Measurements from ENCODE around the gene ARHGAP21.
A peak's percentile ranks its signal among the peaks of the same experiment; 100 is the strongest.

ARHGAP21 gene

DNA sequence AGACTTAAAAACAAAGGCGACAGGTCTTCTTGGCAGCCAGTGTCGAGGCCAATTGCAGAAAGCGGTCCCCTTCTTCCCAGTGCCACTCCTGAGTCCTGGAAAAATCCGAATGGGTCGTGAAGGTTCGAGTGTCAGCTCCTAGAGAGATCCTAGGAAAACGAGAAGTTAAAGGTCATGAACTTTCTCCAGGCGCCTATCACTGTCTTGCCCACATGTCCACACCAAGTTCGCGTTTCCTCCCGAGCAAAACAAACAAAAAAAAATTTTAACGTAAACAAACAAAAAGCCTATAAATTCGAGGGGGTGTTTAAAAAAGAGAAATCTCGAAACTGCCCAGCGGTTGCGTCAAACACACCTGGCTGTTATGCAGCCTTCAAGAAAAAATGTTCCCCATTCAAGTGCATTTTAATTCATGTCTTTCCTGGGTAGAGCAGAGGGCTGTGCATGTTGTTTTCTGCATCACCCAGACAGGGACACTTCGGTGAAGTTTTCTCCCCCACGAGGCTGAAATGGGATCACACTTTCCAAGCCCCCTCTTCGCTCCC lies 1.5 kb downstream of the ARHGAP21 start:
- DNase-seq = peak; percentile 26

- DNase-seq = no peak
Observed at GRCh38 chr10:24721229-24722106, 2.2 kb downstream of the ARHGAP21 start.

DNA sequence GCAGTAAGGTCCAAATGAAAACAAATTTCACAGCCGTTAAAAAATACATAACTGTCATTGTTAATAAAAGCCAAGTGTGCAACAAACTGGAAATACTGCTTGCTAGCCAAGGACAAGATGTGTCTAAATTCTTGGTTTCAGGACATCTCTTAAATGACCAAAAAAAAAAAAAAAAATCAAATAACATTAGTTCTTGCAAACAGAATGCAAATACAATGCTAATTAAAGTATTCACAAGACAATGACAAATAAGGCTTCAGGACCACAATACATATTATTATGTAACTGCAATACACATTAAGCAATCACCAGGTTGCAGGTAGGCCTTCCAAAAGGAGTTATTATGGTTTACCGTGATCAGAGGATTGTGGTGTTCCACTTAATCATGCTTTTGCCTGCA lies 3.6 kb downstream of the ARHGAP21 start:
- DNase-seq = no peak

- no peak for DNase-seq
Observed at GRCh38 chr10:24718031-24718855, 5.4 kb downstream of the ARHGAP21 start.

- no peak for DNase-seq
Observed at GRCh38 chr10:24716295-24716694, 7.4 kb downstream of the ARHGAP21 start.

- no peak for DNase-seq
Observed at GRCh38 chr10:24715246-24715769, 8.4 kb downstream of the ARHGAP21 start.

- no peak for DNase-seq
Observed at GRCh38 chr10:24713086-24713485, 10.6 kb downstream of the ARHGAP21 start.

DNA sequence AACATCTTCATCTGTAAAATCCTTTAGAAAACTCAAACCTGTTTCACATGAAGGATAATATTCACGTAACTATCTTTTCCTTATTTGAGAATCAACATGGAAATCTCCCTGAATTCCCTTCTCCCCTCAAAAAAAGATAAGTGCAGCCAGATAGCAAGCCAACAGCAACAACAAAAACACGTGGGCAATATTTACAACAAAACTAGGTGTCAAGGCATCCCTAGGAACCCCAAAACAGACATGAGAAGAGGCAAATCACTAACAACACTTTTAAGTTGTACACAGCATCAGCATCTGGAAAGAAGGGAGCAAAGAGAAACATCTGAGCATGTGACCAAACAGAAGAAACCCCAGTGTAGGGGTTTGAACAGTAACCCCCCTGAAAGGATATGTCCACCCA lies 12.2 kb downstream of the ARHGAP21 start:
- no peak for DNase-seq

DNA sequence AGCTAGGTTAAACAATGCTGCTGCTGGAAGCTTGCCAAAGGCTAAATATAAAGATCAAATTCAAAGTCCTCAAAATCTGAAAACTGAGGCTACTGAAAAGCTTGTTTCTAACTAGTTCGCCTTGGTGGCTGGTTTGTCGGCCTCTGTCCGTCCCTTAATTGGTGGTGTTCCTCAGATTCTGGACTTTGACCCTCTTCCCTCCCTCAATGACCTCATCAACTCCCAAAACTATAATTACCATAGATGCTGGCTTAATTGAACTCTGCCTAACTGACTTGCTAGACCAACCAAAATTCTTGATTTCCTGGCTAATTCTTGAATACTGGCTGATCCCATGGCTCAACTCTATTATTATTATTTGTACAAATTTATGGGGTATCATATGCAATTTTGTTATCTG lies 15.6 kb downstream of the ARHGAP21 start:
- no peak for DNase-seq

DNA sequence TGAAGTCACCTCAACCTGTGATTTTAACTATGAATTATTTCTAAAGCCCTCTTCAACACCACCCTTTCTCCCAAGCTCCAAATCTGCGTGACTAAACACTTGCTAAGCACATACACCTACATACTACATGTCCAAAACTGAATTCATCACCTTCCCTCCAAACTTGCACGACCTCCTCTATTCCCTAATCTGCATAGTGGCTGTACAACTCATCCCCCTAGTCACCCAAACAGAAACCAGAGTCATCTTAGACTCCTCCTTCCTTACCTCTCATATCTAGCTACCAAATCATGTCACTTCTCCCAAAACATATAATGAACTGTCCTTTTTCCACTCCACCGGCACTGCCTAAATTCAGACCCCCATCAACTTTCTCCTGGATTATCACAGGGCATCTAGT lies 16.2 kb downstream of the ARHGAP21 start:
- no peak for DNase-seq

GRCh38 chr10:24706479-24707118 lies 17.1 kb downstream of the ARHGAP21 start:
- DNase-seq = peak; percentile 43

DNA sequence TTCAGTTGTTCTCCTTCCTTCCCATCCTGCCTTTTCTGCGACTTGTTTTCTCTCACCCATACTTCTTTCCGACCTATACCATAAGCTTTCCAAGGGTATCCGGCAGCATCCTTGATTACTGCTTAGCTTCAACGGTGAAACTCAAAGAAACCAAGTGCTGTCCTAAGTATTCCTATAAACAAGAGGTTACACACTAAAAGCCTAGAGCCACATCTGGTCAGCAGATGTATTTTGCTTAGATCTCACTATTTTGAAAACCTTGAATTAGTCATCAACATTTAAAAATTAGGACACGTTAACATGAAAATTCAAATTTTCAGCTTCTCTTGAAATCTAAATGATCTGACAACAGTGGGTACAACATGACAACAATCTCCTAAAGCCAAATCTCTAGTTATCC lies 20.0 kb downstream of the ARHGAP21 start:
- no peak for DNase-seq

GRCh38 chr10:24701447-24701846 lies 22.2 kb downstream of the ARHGAP21 start:
- no peak for DNase-seq

- no peak for DNase-seq
Observed at GRCh38 chr10:24700948-24701347, 22.7 kb downstream of the ARHGAP21 start.

GRCh38 chr10:24698270-24698669 lies 25.4 kb downstream of the ARHGAP21 start:
- no peak for DNase-seq

- DNase-seq = no peak
Observed at GRCh38 chr10:24697080-24697479, 26.6 kb downstream of the ARHGAP21 start.

DNA sequence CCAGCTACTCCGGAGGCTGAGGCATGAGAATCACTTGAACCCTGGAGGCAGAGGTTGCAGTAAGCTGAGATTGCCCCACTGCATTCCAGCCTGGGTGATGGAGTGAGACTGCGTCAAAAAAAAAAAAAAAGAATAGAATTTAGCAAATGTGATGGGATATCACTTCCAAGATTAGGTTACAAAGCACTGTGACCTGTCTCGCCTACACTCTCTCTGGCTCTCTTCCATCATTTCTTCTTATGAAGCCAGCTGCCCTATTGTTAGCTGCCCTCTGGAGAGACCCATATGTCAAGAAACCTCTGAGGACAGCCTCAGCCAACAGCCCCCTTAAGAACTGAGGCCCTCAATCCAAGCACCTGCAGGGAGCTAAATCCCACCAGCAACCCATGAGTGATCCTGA lies 28.2 kb downstream of the ARHGAP21 start:
- DNase-seq = no peak

DNA sequence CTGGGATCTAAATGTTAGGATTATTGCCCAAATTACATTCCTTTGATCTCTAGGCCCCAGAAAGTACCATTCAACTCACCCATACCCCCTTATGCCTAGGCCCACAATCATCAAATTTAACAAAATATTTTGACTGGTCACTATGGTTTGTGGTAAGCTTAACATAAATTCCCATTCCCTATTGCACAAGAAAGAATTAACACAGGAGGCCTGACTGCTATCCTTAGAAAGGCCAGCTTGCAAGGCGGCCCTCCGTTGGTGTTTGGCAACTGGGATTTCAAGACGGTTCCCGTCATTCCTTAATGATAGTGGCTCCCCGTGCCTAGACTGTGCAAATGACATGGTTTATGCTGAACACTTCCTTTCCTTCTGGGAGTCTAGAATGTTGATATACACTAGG lies 29.6 kb downstream of the ARHGAP21 start:
- no peak for DNase-seq

GRCh38 chr10:24690961-24691512 lies 32.6 kb downstream of the ARHGAP21 start:
- DNase-seq = no peak

DNA sequence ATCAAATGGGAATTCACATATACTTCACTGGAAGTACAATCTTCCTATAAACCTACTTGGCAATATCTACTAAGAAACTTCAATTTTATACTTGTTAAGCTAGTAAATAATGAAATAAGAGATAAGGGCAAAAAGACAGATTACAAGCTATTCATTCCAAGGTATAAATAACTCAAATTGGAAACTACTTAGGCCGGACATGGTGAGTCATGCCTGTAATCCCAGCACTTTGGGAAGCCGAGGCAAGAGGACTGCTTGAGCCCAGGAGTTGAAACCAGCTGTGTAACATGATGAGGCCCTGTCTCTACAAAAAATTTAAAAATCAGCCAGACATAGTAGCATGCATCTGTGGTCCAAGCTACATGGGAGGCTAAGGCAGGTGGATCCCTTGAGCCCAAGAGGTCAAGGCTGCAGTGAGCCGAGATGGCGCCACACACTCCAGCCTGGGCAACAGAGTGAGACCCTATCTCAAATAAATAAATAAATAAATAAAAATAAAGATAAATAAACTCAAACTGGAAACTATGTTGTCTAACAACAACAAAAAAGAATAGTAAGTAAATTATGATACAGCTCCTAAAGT lies 37.6 kb downstream of the ARHGAP21 start:
- DNase-seq = no peak

DNA sequence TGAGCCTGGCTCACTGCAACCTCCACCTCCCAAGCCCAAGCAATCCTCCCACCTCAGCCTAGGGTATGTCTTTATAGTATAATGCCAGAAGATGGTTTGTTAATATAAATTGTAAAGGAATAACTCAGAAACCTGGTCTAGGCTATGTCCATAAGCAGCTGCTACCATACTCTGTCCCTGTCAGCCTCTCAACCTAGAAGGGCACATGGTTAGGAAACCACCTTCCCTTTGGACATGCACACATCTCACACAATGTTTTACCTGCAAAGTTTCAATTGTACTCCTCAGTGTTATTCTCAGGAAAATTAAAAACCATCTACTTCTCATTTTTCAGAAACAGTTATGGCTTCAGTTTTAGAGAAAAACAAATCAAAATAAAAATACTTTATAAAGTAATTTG lies 40.1 kb downstream of the ARHGAP21 start:
- DNase-seq = no peak

DNA sequence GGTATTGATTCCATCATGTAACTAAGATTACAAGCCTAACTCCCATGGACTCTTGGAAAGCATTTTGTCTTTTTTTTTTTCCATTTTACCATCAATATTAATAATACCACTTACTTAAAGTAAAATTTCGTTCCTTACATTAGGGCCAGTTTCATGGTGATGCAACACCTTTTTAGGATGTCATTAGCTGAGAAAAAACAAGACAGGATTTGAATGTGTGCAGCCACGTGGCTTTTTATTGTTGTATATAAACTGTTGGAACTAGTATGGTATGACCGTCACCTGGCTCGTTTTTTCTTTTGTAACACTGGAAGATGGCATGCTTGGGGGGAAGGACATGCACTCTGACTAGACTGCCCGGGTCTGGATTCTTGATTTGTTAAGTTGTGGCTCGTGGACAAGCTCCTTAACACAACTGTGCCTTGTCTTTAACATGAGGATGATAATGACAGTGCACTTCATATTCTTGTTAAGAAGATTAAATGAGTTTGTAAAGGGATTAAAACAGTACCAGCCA lies 42.1 kb downstream of the ARHGAP21 start:
- DNase-seq = no peak
